T-helper 1 cell (primary cell): Measurements from ENCODE around the gene PIP5KL1.

Source experiments
- DNase-seq, 5 donors: peaks; one replicate each; pipeline ENCODE4 v3.0.0-alpha.2; 2012 to 2020

The PIP5KL1 gene

GRCh38 chr9:127931092-127931881 is 710 bp upstream of the PIP5KL1 start:
- no peak for DNase-seq

GRCh38 chr9:127929625-127929979 is 975 bp downstream of the PIP5KL1 start:
- DNase-seq, result no peak

GRCh38 chr9:127928676-127929624 is 1.6 kb downstream of the PIP5KL1 start:
- DNase-seq, result no peak

- DNase-seq, result no peak
Measured at GRCh38 chr9:127927988-127928675, 2.4 kb downstream of the PIP5KL1 start.

- peak; percentile 54 to 84 (median 79) for DNase-seq
Measured at GRCh38 chr9:127927201-127927987, 3.2 kb downstream of the PIP5KL1 start.

GRCh38 chr9:127926906-127927200 is 3.7 kb downstream of the PIP5KL1 start:
- DNase-seq, result no peak

GRCh38 chr9:127925959-127926905 is 4.3 kb downstream of the PIP5KL1 start:
- DNase-seq, result no peak

- DNase-seq, result no peak
Measured at GRCh38 chr9:127924736-127925444, 5.7 kb downstream of the PIP5KL1 start.

- DNase-seq, result no peak
Measured at GRCh38 chr9:127923771-127924170, 6.8 kb downstream of the PIP5KL1 start.

GRCh38 chr9:127923046-127923445 is 7.5 kb downstream of the PIP5KL1 start:
- DNase-seq, result no peak

- peak; percentile 40 to 76 (median 65) for DNase-seq
Measured at GRCh38 chr9:127921557-127922120, 8.9 kb downstream of the PIP5KL1 start.

- no peak for DNase-seq
Measured at GRCh38 chr9:127920794-127921193, 9.8 kb downstream of the PIP5KL1 start.

- DNase-seq, result no peak
Measured at GRCh38 chr9:127919253-127919815, 11.2 kb downstream of the PIP5KL1 start.

GRCh38 chr9:127918183-127919107 is 12.1 kb downstream of the PIP5KL1 start:
- DNase-seq, result no peak

- no peak for DNase-seq
Measured at GRCh38 chr9:127917603-127918002, 13.0 kb downstream of the PIP5KL1 start.

GRCh38 chr9:127916720-127917581 is 13.6 kb downstream of the PIP5KL1 start, which contains the start of gene ST6GALNAC4:
Gene ST6GALNAC4, minus strand, starts transcription at chr9:127917041. Its CDS starts 622 bp downstream, at chr9:127916419.
- DNase-seq, result peak; percentile 92 to 94 (median 93)
